ENCODE data around the gene FANCM.

Gene FANCM

DNA sequence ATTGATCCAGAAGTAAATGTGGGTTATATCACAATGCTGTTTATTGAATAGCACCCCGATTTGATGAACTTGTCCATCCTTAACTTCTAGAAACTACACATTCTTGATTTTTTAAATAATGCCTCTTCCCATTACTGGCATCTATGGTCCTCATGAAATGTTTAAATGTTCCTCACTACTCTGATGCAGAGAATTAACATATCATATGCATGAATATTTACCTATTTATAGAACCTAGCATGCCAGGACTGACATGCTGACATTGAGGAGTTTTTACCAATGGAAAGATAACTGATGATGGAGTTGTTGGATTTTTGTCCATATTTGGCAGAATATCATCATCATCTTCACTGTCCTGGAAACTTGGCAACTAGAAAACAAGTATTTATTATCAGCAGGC is 74.4 kb downstream of the FANCM start:
- no peak for TF ChIP-seq REST (IDR thresholded peaks at IDR 0.05; ENCODE audit: insufficient read depth in 1 of 2, low read depth in 2 of 2, low read length in 2 of 2)
- no peak for TF ChIP-seq FOXP2 (optimal IDR thresholded peaks at IDR 0.05; ENCODE audit: borderline replicate concordance, extremely low read depth, extremely low read length, insufficient read depth)
- no peak for TF ChIP-seq SIN3A (IDR thresholded peaks at IDR 0.05; ENCODE audit: borderline replicate concordance, insufficient read depth, low read length)
- no peak for TF ChIP-seq POLR2AphosphoS5 (IDR thresholded peaks at IDR 0.05; ENCODE audit: low read depth, low read length)
- no peak for TF ChIP-seq TAF1 (IDR thresholded peaks at IDR 0.05; ENCODE audit: borderline replicate concordance, insufficient read depth, low read length)

GRCh38 chr14:45211295-45211694 is 75.6 kb downstream of the FANCM start:
- no peak for TF ChIP-seq FOXP2 (optimal IDR thresholded peaks at IDR 0.05; ENCODE audit: borderline replicate concordance, extremely low read depth, extremely low read length, insufficient read depth)
- no peak for TF ChIP-seq TAF1 (IDR thresholded peaks at IDR 0.05; ENCODE audit: borderline replicate concordance, insufficient read depth, low read length)
- TF ChIP-seq REST (IDR thresholded peaks at IDR 0.05; ENCODE audit: insufficient read depth in 1 of 2, low read depth in 2 of 2, low read length in 2 of 2) = no peak
- no peak for TF ChIP-seq SIN3A (IDR thresholded peaks at IDR 0.05; ENCODE audit: borderline replicate concordance, insufficient read depth, low read length)
- no peak for TF ChIP-seq POLR2AphosphoS5 (IDR thresholded peaks at IDR 0.05; ENCODE audit: low read depth, low read length)

GRCh38 chr14:45212231-45212630 is 76.5 kb downstream of the FANCM start:
- no peak for TF ChIP-seq TAF1 (IDR thresholded peaks at IDR 0.05; ENCODE audit: borderline replicate concordance, insufficient read depth, low read length)
- no peak for TF ChIP-seq FOXP2 (optimal IDR thresholded peaks at IDR 0.05; ENCODE audit: borderline replicate concordance, extremely low read depth, extremely low read length, insufficient read depth)
- TF ChIP-seq SIN3A (IDR thresholded peaks at IDR 0.05; ENCODE audit: borderline replicate concordance, insufficient read depth, low read length) = no peak
- TF ChIP-seq POLR2AphosphoS5 (IDR thresholded peaks at IDR 0.05; ENCODE audit: low read depth, low read length) = no peak
- TF ChIP-seq REST (IDR thresholded peaks at IDR 0.05; ENCODE audit: insufficient read depth in 1 of 2, low read depth in 2 of 2, low read length in 2 of 2) = no peak

- TF ChIP-seq TAF1 (IDR thresholded peaks at IDR 0.05; ENCODE audit: borderline replicate concordance, insufficient read depth, low read length) = no peak
- no peak for TF ChIP-seq FOXP2 (optimal IDR thresholded peaks at IDR 0.05; ENCODE audit: borderline replicate concordance, extremely low read depth, extremely low read length, insufficient read depth)
- TF ChIP-seq SIN3A (IDR thresholded peaks at IDR 0.05; ENCODE audit: borderline replicate concordance, insufficient read depth, low read length) = no peak
- TF ChIP-seq POLR2AphosphoS5 (IDR thresholded peaks at IDR 0.05; ENCODE audit: low read depth, low read length) = no peak
- no peak for TF ChIP-seq REST (IDR thresholded peaks at IDR 0.05; ENCODE audit: insufficient read depth in 1 of 2, low read depth in 2 of 2, low read length in 2 of 2)
Observed at GRCh38 chr14:45222485-45223262, 86.9 kb downstream of the FANCM start.

Measured in PFSK-1 (cell line).